Large intestine (tissue), 3 donors: ENCODE measurements around the gene GAB4. TPM values are rescaled to one million over a fixed set of nuclear protein-coding genes. Genes with fewer than 3 reads are reported as not detected.

ENCODE experiments used
- DNase-seq, 2 donors: peaks; one replicate each; pipeline versions ENCODE4 v3.0.0 to v3.0.0-alpha.2; 2013
- H3K27ac ChIP-seq: one replicate; pipeline ENCODE4 v1.5.1; 2013; ENCODE audit warnings: low read length
- H3K27me3 ChIP-seq: 2 replicates; pipeline ENCODE4 v1.6.1; 2013; ENCODE audit warnings: low read length; ENCODE audit not compliant: control insufficient read depth, insufficient read depth
- H3K36me3 ChIP-seq: 2 replicates; pipeline ENCODE4 v1.6.1; 2013; ENCODE audit warnings: low read length; ENCODE audit not compliant: control insufficient read depth, insufficient read depth
- H3K4me1 ChIP-seq: one replicate; pipeline ENCODE4 v1.6.1; 2013; ENCODE audit warnings: low read length; ENCODE audit not compliant: control insufficient read depth, insufficient read depth
- H3K4me3 ChIP-seq: one replicate; pipeline ENCODE4 v1.5.1; 2013; ENCODE audit warnings: low read length
- H3K9me3 ChIP-seq: one replicate; pipeline ENCODE4 v1.6.1; 2013; ENCODE audit warnings: mild to moderate bottlenecking, low read depth, low read length, moderate library complexity; ENCODE audit not compliant: control insufficient read depth
- WGBS: methylation state at CpG from one replicate; pipeline ENCODE4 v1.1.5; 2013; ENCODE audit warnings: low lambda C conversion rate; ENCODE audit not compliant: insufficient coverage; 5-methylcytosine and 5-hydroxymethylcytosine counted together
- polyA plus RNA-seq: library from polyadenylated mRNA; unstranded; fragments of 120-200 nt; gene quantifications from one replicate; pipeline ENCODE4 v1.2.1, GENCODE V29; 2013

GAB4 gene
- polyA plus RNA-seq, 1 donor: not detected

GRCh38 chr22:16967453-16968217 is 40.4 kb downstream of the GAB4 start:
- Histone ChIP-seq H3K4me1 (no peaks in the 10 kb centered on the region), H3K27me3 (no peaks in the 10 kb centered on the region), H3K36me3 (no peaks in the 10 kb centered on the region), H3K4me3 (no peak overlapping the region), H3K27ac (no peak overlapping the region), H3K9me3 (no peaks in the 10 kb centered on the region)
- no CpG with 5 or more reads among the region's 4 CpGs for WGBS
- DNase-seq: no peak

GRCh38 chr22:16966251-16966650 is 41.8 kb downstream of the GAB4 start:
- H3K36me3 ChIP-seq: no peaks in the 10 kb centered on the region
- no peaks in the 10 kb centered on the region for H3K4me1 ChIP-seq
- H3K9me3 ChIP-seq: no peaks in the 10 kb centered on the region
- no peak overlapping the region for H3K27ac ChIP-seq
- no peak for DNase-seq
- no CpG with 5 or more reads among the region's 6 CpGs for WGBS
- no peak overlapping the region for H3K4me3 ChIP-seq
- no peaks in the 10 kb centered on the region for H3K27me3 ChIP-seq

- no peak for DNase-seq
- H3K4me1 ChIP-seq: no peaks in the 10 kb centered on the region
- H3K27me3 ChIP-seq: no peaks in the 10 kb centered on the region
- H3K27ac ChIP-seq: no peak overlapping the region
- no peaks in the 10 kb centered on the region for H3K36me3 ChIP-seq
- H3K9me3 ChIP-seq: no peaks in the 10 kb centered on the region
- no peak overlapping the region for H3K4me3 ChIP-seq
- WGBS: no CpG with 5 or more reads among the region's 5 CpGs
Observed at GRCh38 chr22:16965560-16965959, 42.5 kb downstream of the GAB4 start.

- no peaks in the 10 kb centered on the region for H3K9me3 ChIP-seq
- no peak overlapping the region for H3K27ac ChIP-seq
- no peaks in the 10 kb centered on the region for H3K4me1 ChIP-seq
- no CpG with 5 or more reads among the region's 7 CpGs for WGBS
- no peaks in the 10 kb centered on the region for H3K27me3 ChIP-seq
- no peaks in the 10 kb centered on the region for H3K36me3 ChIP-seq
- no peak for DNase-seq
- no peak overlapping the region for H3K4me3 ChIP-seq
Observed at GRCh38 chr22:16965083-16965482, 42.9 kb downstream of the GAB4 start.

- Histone ChIP-seq H3K4me3 (no peak overlapping the region), H3K9me3 (no peaks in the 10 kb centered on the region), H3K36me3 (no peaks in the 10 kb centered on the region), H3K27ac (no peak overlapping the region), H3K27me3 (no peaks in the 10 kb centered on the region), H3K4me1 (no peaks in the 10 kb centered on the region)
- no CpG with 5 or more reads among the region's 5 CpGs for WGBS
- no peak for DNase-seq
Observed at GRCh38 chr22:16964366-16964765, 43.7 kb downstream of the GAB4 start.

GRCh38 chr22:16963189-16963945 is 44.7 kb downstream of the GAB4 start:
- WGBS: no CpG with 5 or more reads among the region's 18 CpGs
- no peaks in the 10 kb centered on the region for H3K4me1 ChIP-seq

GRCh38 chr22:16962501-16962900 is 45.5 kb downstream of the GAB4 start:
- Histone ChIP-seq H3K27me3 (no peaks in the 10 kb centered on the region), H3K9me3 (no peaks in the 10 kb centered on the region), H3K4me3 (no peak overlapping the region), H3K27ac (no peak overlapping the region), H3K36me3 (no peaks in the 10 kb centered on the region), H3K4me1 (no peaks in the 10 kb centered on the region)
- no peak for DNase-seq
- WGBS: no CpG with 5 or more reads among the region's 7 CpGs

More at GRCh38 chr22:16963189-16963945, 44.7 kb downstream of the GAB4 start:
- no peaks in the 10 kb centered on the region for H3K36me3 ChIP-seq
- no peaks in the 10 kb centered on the region for H3K27me3 ChIP-seq
- no peak overlapping the region for H3K27ac ChIP-seq
- no peaks in the 10 kb centered on the region for H3K9me3 ChIP-seq
- H3K4me3 ChIP-seq: no peak overlapping the region
- no peak for DNase-seq

- H3K27me3 ChIP-seq: no peaks in the 10 kb centered on the region
- WGBS: 100% methylated on average over 2 of the region's 14 CpGs
- no peak for DNase-seq
- no peaks in the 10 kb centered on the region for H3K9me3 ChIP-seq
- H3K27ac ChIP-seq: no peak overlapping the region
- no peaks in the 10 kb centered on the region for H3K36me3 ChIP-seq
- no peak overlapping the region for H3K4me3 ChIP-seq
- H3K4me1 ChIP-seq: no peaks in the 10 kb centered on the region
Observed at GRCh38 chr22:16961477-16962186, 46.4 kb downstream of the GAB4 start.

- Histone ChIP-seq H3K36me3 (no peaks in the 10 kb centered on the region), H3K27me3 (no peaks in the 10 kb centered on the region), H3K4me3 (no peak overlapping the region), H3K9me3 (no peaks in the 10 kb centered on the region), H3K4me1 (no peaks in the 10 kb centered on the region), H3K27ac (no peak overlapping the region)
- no CpG with 5 or more reads among the region's 4 CpGs for WGBS
- no peak for DNase-seq
Observed at GRCh38 chr22:16960884-16961249, 47.2 kb downstream of the GAB4 start.

GRCh38 chr22:16960220-16960883 is 47.7 kb downstream of the GAB4 start:
- Histone ChIP-seq H3K36me3 (no peaks in the 10 kb centered on the region), H3K27ac (no peak overlapping the region), H3K9me3 (no peaks in the 10 kb centered on the region), H3K4me1 (no peaks in the 10 kb centered on the region), H3K27me3 (no peaks in the 10 kb centered on the region), H3K4me3 (no peak overlapping the region)
- DNase-seq: no peak
- no CpG with 5 or more reads among the region's 3 CpGs for WGBS
